BLaER1 (cell line): ENCODE results near the gene SCAPER.
A peak's percentile ranks its signal among the peaks of the same experiment; 100 is the strongest.

Source experiments
- H3K27ac ChIP-seq: shearing (Covaris generic); formaldehyde crosslinking; 2 replicates; pipeline ENCODE4 v1.8.1; 2022
- H3K27me3 ChIP-seq: shearing (Covaris generic); formaldehyde crosslinking; 2 replicates; pipeline ENCODE4 v1.8.1; 2022
- H3K36me3 ChIP-seq: shearing (Covaris generic); formaldehyde crosslinking; 2 replicates; pipeline ENCODE4 v1.8.1; 2022
- H3K4me1 ChIP-seq: shearing (Covaris generic); formaldehyde crosslinking; 2 replicates; pipeline ENCODE4 v1.8.1; 2022
- H3K4me2 ChIP-seq: shearing (Covaris generic); formaldehyde crosslinking; 2 replicates; pipeline ENCODE4 v1.8.1; 2022
- H3K4me3 ChIP-seq: shearing (Covaris generic); formaldehyde crosslinking; 2 replicates; pipeline ENCODE4 v1.8.1; 2022
- H3K9ac ChIP-seq: shearing (Covaris generic); formaldehyde crosslinking; 2 replicates; pipeline ENCODE4 v1.8.1; 2022
- H3K9me3 ChIP-seq: shearing (Covaris generic); formaldehyde crosslinking; 2 replicates; pipeline ENCODE4 v1.8.1; 2022
- H4K20me1 ChIP-seq: shearing (Covaris generic); formaldehyde crosslinking; 2 replicates; pipeline ENCODE4 v1.8.1; 2022
- Cebpa-rat ChIP-seq: shearing (Covaris generic); IDR thresholded peaks from 2 replicates; pipeline ENCODE4 v1.8.1; 2022

SCAPER gene

DNA sequence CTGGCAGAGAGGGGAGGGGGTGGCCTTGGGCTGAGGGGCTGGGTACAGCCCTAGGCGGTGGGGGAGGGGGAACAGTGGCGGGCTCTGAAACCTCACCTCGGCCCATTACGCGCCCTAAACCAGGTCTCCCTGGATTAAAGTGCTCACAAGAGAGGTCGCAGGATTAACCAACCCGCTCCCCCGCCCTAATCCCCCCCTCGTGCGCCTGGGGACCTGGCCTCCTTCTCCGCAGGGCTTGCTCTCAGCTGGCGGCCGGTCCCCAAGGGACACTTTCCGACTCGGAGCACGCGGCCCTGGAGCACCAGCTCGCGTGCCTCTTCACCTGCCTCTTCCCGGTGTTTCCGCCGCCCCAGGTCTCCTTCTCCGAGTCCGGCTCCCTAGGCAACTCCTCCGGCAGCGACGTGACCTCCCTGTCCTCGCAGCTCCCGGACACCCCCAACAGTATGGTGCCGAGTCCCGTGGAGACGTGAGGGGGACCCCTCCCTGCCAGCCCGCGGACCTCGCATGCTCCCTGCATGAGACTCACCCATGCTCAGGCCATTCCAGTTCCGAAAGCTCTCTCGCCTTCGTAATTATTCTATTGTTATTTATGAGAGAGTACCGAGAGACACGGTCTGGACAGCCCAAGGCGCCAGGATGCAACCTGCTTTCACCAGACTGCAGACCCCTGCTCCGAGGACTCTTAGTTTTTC is 563.6 kb downstream of the SCAPER start:
- Histone ChIP-seq H3K27me3 (peaks cover 100% of the 10 kb centered on the region), H4K20me1 (peaks cover 97% of the 10 kb centered on the region), H3K9me3 (peaks cover 33% of the 10 kb centered on the region), H3K36me3 (peaks cover 5% of the 10 kb centered on the region), H3K27ac (no peak overlapping the region), H3K4me1 (peaks cover 27% of the 10 kb centered on the region), H3K9ac (no peak overlapping the region), H3K4me3 (peak overlapping the region; percentile 59), H3K4me2 (peak overlapping the region; percentile 83)
- TF ChIP-seq Cebpa-rat = no peak

DNA sequence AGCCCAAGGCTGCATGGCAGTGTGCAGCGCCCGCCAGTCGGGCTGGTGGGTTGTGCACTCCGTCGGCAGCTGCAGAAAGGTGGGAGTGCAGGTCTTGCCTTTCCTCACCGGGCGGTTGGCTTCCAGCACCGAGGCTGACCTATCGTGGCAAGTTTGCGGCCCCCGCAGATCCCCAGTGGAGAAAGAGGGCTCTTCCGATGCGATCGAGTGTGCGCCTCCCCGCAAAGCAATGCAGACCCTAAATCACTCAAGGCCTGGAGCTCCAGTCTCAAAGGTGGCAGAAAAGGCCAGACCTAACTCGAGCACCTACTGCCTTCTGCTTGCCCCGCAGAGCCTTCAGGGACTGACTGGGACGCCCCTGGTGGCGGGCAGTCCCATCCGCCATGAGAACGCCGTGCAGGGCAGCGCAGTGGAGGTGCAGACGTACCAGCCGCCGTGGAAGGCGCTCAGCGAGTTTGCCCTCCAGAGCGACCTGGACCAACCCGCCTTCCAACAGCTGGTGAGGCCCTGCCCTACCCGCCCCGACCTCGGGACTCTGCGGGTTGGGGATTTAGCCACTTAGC is 564.3 kb downstream of the SCAPER start:
- H3K4me2 ChIP-seq = peak overlapping the region; percentile 83
- no peak overlapping the region for H3K27ac ChIP-seq
- H3K9ac ChIP-seq = no peak overlapping the region
- peaks cover 100% of the 10 kb centered on the region for H3K27me3 ChIP-seq
- peaks cover 91% of the 10 kb centered on the region for H4K20me1 ChIP-seq
- no peak for TF ChIP-seq Cebpa-rat
- peak overlapping the region; percentile 59 for H3K4me3 ChIP-seq
- H3K4me1 ChIP-seq = peaks cover 27% of the 10 kb centered on the region
- peaks cover 27% of the 10 kb centered on the region for H3K9me3 ChIP-seq
- H3K36me3 ChIP-seq = no peaks in the 10 kb centered on the region

- Histone ChIP-seq H3K27ac (no peak overlapping the region), H3K4me3 (peak overlapping the region; percentile 59), H3K36me3 (no peaks in the 10 kb centered on the region), H3K4me1 (peaks cover 27% of the 10 kb centered on the region), H3K4me2 (peak overlapping the region; percentile 83), H3K27me3 (peaks cover 100% of the 10 kb centered on the region), H4K20me1 (peaks cover 85% of the 10 kb centered on the region), H3K9me3 (peaks cover 25% of the 10 kb centered on the region), H3K9ac (no peak overlapping the region)
- no peak for TF ChIP-seq Cebpa-rat
These were observed 564.8 kb downstream of the SCAPER start for GRCh38 chr15:76340198-76340802.

DNA sequence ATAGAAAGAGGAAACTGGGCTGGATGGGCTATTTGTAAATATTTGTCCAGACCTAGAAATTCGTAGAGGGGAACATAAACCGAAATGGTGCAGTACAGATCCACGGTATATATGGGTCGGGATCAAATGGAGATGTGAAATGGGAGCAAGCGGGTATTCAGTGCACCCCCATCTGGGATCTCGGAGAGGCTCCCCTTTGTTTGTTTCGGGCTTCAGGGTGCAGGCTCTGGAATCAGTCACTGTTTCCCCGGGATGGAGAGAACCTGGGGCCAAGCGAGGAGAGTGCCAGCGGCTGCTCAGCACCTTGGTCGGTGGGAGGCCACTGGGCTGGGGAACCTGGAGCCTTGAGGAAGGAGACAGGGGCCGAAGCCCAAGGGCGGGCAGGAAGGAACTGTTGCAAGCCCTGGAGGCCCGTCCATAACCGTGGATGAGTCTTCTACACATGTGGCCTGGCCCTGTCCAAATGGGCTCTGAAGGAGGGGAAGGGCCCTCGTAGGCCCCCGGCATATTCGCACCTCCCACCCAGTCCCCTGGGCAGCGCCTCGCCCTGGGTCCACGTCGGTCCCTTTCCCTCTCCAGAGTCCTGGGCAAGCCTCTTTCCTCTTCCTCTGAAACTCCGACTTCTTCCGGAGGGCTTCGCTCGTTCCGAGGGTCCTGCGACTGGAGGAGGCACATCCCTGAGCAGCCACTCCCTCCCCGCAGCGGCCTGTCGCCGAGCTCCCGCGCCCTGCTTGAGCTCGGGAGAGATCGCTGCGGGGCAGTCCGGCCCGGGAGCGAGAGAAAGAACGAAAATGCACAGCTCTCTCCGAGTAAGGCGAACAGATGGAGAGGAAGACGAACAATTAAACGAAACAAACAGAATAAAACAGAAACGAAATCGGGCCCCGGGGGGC is 565.6 kb downstream of the SCAPER start:
- Histone ChIP-seq H3K9ac (no peak overlapping the region), H3K4me2 (peak overlapping the region; percentile 83), H3K4me3 (peak overlapping the region; percentile 59; the same call in 1 of the 2 replicates), H3K36me3 (no peaks in the 10 kb centered on the region), H3K27ac (no peak overlapping the region), H3K27me3 (peaks cover 100% of the 10 kb centered on the region), H3K4me1 (peaks cover 27% of the 10 kb centered on the region), H4K20me1 (peaks cover 78% of the 10 kb centered on the region), H3K9me3 (peaks cover 31% of the 10 kb centered on the region)
- no peak for TF ChIP-seq Cebpa-rat

GRCh38 chr15:76338486-76339304 is 566.4 kb downstream of the SCAPER start:
- Histone ChIP-seq H3K9me3 (peaks cover 29% of the 10 kb centered on the region), H3K4me1 (peaks cover 27% of the 10 kb centered on the region), H3K27ac (no peak overlapping the region), H4K20me1 (peaks cover 69% of the 10 kb centered on the region), H3K4me3 (0 out of 2 replicates have a peak overlapping the region, but pooled peaks have one; percentile 1), H3K9ac (no peak overlapping the region), H3K27me3 (peaks cover 94% of the 10 kb centered on the region), H3K36me3 (no peaks in the 10 kb centered on the region), H3K4me2 (no peak overlapping the region)
- TF ChIP-seq Cebpa-rat = no peak

DNA sequence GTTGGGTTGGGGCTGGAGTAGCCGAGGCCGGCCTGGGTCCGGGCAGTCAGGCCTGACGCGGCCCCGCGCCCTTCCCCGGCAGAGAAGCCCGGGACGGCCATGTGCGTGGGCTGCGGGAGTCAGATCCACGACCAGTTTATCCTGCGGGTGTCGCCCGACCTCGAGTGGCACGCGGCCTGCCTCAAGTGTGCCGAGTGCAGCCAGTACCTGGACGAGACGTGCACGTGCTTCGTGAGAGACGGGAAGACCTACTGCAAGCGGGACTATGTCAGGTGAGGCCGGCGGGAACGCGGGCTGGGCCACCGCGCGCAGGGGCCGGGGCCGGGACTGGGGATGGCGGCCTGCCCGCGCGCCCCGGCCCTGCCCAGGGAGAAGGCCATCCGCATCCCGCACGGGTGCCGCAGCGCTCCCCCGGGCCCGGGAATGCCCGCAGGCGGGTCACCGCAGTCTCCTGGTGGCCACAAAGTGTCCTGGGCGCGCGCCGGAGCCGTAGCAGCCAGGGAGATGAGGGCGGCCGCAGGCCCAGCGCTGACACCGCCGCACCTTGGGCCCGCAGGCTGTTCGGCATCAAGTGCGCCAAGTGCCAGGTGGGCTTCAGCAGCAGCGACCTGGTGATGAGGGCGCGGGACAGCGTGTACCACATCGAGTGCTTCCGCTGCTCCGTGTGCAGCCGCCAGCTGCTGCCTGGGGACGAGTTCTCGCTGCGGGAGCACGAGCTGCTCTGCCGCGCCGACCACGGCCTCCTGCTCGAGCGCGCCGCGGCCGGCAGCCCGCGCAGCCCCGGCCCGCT is 567.2 kb downstream of the SCAPER start:
- no peak overlapping the region for H3K27ac ChIP-seq
- no peaks in the 10 kb centered on the region for H3K36me3 ChIP-seq
- H3K4me1 ChIP-seq = peaks cover 27% of the 10 kb centered on the region
- peaks cover 65% of the 10 kb centered on the region for H4K20me1 ChIP-seq
- H3K27me3 ChIP-seq = peaks cover 86% of the 10 kb centered on the region
- H3K9ac ChIP-seq = no peak overlapping the region
- no peak for TF ChIP-seq Cebpa-rat
- H3K9me3 ChIP-seq = peaks cover 20% of the 10 kb centered on the region
- H3K4me2 ChIP-seq = no peak overlapping the region
- H3K4me3 ChIP-seq = 0 out of 2 replicates have a peak overlapping the region, but pooled peaks have one; percentile 1

DNA sequence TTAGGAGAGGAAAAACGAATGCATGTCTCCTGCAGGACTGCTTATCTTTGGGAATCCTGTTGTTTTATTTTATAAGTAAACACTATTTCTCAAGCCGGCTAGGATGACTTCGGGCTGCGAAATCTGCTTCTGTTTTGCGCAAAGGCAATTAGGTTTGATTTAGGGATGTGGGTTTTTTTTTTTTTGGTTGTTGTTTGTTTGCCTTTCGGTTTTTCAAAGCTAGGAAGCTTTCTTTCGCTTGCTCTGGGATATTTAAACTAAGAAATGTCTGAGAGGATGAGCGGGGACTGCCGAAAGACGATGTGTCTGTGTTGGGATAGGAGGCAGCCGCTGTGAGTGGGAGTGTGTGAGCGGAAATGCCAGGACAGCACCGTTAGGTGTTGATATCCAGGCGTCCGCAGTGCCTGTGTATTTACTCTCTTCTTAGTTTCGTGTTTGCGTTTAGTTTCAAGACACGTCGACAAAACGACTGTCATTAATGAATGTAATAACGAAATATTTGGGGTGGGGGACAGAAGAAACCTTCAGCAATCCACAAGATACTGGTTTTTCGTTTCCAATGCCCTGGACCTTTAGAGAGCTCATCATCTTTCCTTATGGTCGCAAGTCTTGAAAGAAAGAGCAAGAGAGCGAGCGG is 568.0 kb downstream of the SCAPER start:
- H3K36me3 ChIP-seq = no peaks in the 10 kb centered on the region
- no peak overlapping the region for H3K9ac ChIP-seq
- H3K9me3 ChIP-seq = peaks cover 13% of the 10 kb centered on the region
- H3K27ac ChIP-seq = no peak overlapping the region
- no peak overlapping the region for H3K4me2 ChIP-seq
- no peak for TF ChIP-seq Cebpa-rat
- peaks cover 58% of the 10 kb centered on the region for H4K20me1 ChIP-seq
- H3K27me3 ChIP-seq = peaks cover 79% of the 10 kb centered on the region
- no peak overlapping the region for H3K4me3 ChIP-seq
- H3K4me1 ChIP-seq = peaks cover 27% of the 10 kb centered on the region
